H7 (cell line): Measurements from ENCODE around the gene COX7A2. TPM values are rescaled to one million over a fixed set of nuclear protein-coding genes. Genes with fewer than 3 reads are reported as not detected.
A peak's percentile ranks its signal among the peaks of the same experiment; 100 is the strongest.

Experiments used
- DNase-seq: peaks from one replicate; pipeline ENCODE4 v3.0.0; 2012
- H3K27me3 ChIP-seq: 2 replicates; pipeline ENCODE4 v1.6.0; 2011; ENCODE audit warnings: mild to moderate bottlenecking, low read length; ENCODE audit not compliant: control insufficient read depth, insufficient read depth
- H3K36me3 ChIP-seq: replicated peaks from 2 replicates; pipeline ENCODE4 v1.5.1; 2011; ENCODE audit warnings: low read length; ENCODE audit not compliant: control insufficient read depth, insufficient read depth
- H3K4me3 ChIP-seq: 2 replicates; pipeline ENCODE4 v1.5.1; 2011; ENCODE audit warnings: low read depth, mild to moderate bottlenecking, control low read depth, low read length, moderate library complexity; ENCODE audit not compliant: insufficient read depth
- total RNA-seq: library from RNA; depleted of rRNA; stranded (reverse); fragments of >200 nt; shearing (Covaris generic); gene quantifications from 2 replicates; pipeline ENCODE4 v1.2.3, GENCODE V29; 2014

COX7A2 gene
- total RNA-seq, 1 experiment from 2014 or later: 282 TPM

GRCh38 chr6:75220357-75220756 is 23.2 kb downstream of the COX7A2 start:
- Histone ChIP-seq H3K36me3 (no peaks in the 10 kb centered on the region), H3K27me3 (no peaks in the 10 kb centered on the region), H3K4me3 (no peak overlapping the region)
- no peak for DNase-seq

DNA sequence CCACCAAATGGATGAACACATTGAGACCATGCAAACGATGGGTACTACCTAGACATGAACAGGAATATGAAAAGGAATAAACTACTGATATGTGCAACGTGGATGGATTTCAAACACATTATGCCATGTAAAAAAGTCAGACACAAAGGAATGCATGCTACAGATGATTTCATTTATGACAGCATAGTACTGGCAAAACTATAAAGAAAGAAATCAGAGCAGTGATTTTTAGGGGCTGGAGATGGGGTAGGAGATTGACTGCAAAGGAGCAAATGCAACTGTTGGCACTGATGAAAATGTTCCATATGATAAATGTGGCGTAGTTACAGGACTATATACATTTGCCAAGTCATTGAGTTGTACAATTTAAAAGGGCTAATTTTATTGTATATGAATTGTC is 24.3 kb downstream of the COX7A2 start:
- Histone ChIP-seq H3K27me3 (no peaks in the 10 kb centered on the region), H3K36me3 (no peaks in the 10 kb centered on the region), H3K4me3 (no peak overlapping the region)
- DNase-seq: no peak

GRCh38 chr6:75217193-75217592 is 26.4 kb downstream of the COX7A2 start:
- DNase-seq: no peak

GRCh38 chr6:75215291-75215690 is 28.3 kb downstream of the COX7A2 start:
- H3K36me3 ChIP-seq: no peaks in the 10 kb centered on the region
- no peak overlapping the region for H3K4me3 ChIP-seq
- no peaks in the 10 kb centered on the region for H3K27me3 ChIP-seq
- DNase-seq: no peak

More at GRCh38 chr6:75217193-75217592, 26.4 kb downstream of the COX7A2 start:
- H3K4me3 ChIP-seq: no peak overlapping the region
- H3K36me3 ChIP-seq: no peaks in the 10 kb centered on the region
- H3K27me3 ChIP-seq: no peaks in the 10 kb centered on the region

DNA sequence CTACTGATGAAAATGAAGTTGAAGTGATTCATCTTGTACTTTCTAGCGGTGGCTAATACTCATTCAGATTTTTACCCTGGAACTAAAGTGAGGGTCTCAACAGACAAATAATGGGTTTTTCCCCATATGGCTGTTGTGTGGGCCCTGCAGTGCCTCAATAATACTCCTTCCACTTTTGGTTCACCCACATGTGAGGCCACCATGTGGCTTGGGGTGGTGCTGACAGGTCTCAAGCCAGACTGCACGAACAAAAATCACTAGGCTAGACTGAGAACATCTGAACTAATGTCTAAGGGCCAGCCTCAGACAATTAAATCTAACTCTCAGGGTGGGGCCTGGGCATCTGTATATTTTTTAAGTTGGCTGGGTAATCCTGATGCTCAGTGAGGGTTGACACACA is 29.9 kb downstream of the COX7A2 start:
- no peak for DNase-seq
- Histone ChIP-seq H3K27me3 (peaks cover 1% of the 10 kb centered on the region), H3K36me3 (no peaks in the 10 kb centered on the region), H3K4me3 (no peak overlapping the region)

DNA sequence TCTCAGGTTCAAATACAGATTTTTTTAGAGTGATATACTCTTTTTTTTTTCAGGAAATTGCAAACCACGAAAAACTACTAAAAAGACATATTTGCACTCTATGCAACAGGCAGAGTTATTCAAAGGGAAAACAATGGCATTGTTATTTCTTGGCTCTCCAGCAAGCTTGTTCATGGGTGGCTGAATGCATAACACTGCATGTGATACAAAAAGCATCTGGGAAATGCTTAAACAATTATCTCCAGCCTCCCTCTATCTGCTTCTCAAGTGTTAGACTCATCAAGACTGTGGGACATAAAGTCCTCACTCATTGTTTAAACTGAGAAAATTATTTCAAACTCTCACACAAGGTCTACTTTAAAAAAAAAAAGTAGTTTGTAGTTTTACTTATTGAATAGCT is 30.5 kb downstream of the COX7A2 start:
- Histone ChIP-seq H3K4me3 (no peak overlapping the region), H3K36me3 (no peaks in the 10 kb centered on the region), H3K27me3 (peaks cover 8% of the 10 kb centered on the region)
- no peak for DNase-seq

DNA sequence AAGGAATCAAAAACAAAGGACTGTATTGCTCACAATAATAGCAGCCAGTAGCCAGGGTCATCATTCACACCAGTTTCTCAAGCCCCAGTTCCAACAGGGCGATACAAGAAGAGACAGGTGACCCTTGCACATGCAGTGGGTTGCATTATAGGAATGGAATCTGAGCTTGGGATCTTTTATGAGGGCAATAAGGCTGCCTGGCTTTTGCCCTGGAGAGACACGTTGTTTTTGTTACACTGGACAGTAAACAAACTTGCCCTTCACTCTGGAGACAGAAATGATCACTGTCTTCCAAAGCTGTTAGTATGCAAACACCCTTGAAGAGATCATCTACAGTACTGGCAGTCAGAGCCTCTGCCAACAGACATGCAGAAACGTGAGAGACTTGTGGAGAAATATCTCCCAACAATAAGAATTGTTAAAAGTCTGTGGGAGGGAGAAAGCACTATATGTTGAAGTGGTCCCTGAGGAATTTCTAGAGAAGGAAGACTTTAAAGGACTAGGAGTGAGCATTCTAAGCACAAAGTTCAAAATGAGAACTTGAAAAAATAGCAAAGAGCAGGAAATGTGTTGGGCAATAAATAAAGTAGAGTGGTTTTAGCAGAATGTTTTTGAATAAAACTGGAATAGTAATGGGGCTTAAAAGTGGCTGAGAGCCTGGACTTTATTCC is 31.5 kb downstream of the COX7A2 start:
- no peak overlapping the region for H3K4me3 ChIP-seq
- H3K36me3 ChIP-seq: no peaks in the 10 kb centered on the region
- DNase-seq: no peak
- peaks cover 18% of the 10 kb centered on the region for H3K27me3 ChIP-seq

GRCh38 chr6:75210885-75211739 is 32.5 kb downstream of the COX7A2 start:
- peak; percentile 24 for DNase-seq
- Histone ChIP-seq H3K27me3 (peaks cover 28% of the 10 kb centered on the region), H3K36me3 (no peaks in the 10 kb centered on the region), H3K4me3 (no peak overlapping the region)

DNA sequence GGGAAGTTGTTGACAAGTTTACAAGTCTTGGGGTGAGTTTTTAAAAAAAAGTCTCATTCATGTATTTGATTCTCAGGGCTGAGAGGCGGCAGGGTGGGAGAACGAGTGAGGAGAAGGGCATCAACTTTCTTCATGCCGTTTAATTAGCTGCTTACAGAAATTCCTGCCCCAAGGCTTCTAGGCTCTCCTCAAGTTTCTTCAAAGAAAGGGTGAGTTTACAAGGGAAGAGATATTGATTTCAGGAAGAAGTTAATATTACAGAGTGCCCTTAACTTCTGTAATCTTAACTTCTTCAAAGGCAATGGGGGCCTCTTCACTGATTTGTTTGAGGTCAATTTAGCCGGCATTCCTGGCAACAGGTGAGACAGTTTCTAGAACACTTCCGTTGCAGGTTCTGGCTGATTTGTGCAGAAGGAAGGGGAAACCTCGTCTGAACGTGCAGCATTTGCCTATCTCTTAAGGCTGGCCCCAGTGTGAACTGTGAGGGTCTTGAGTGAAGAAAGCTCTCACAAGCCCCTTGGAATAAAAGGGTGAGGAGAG is 34.3 kb downstream of the COX7A2 start:
- Histone ChIP-seq H3K4me3 (no peak overlapping the region), H3K36me3 (no peaks in the 10 kb centered on the region), H3K27me3 (peaks cover 46% of the 10 kb centered on the region)
- no peak for DNase-seq

DNA sequence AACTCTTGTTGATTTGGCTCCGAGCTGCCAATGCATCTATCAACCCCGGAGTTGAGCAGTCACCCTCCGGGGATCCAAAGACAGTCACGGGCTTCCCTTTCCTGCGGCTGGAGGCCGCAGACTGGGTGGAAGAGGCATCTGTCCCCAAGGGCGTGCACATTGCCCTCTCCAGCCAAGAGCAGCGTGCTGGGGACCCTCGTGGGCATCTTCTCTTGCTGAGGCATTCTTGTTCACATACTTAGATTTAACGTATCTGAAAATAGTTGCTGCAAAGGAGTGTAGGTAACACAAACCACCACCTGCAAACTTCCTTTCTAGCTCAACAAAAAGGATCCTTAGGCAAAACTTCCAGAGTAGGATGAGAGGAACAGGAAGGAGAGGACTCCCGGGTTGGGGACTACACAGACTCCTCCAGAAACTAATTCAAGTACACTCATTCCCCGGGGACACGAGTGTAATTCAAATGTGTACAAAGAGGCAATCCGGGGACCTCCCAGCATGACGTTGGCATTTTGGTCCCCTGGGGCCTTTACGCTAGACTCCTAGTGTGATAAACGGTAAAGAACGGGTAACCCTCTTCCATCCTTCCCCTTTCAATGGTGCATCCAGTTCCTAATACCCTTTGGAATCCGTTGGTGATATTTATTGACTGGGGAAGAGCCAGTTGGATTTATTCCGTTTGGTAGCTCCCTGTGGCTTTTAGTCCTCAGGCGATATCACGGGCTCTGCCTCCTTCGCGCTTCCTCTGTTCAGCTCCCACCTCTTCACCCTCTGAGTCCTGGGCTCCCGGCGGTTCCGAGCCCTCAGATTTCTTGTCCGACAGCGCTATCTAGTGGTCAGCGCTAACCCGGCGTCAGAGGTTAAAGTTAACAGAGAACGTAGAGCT is 35.1 kb downstream of the COX7A2 start:
- Histone ChIP-seq H3K27me3 (peaks cover 53% of the 10 kb centered on the region), H3K36me3 (no peaks in the 10 kb centered on the region), H3K4me3 (peak overlapping the region; percentile 61)
- peak; percentile 64 for DNase-seq

- peaks cover 71% of the 10 kb centered on the region for H3K27me3 ChIP-seq
- no peaks in the 10 kb centered on the region for H3K36me3 ChIP-seq
- peak overlapping the region; percentile 61 for H3K4me3 ChIP-seq
- DNase-seq: peak; percentile 42
Measured at GRCh38 chr6:75206576-75207342, 36.8 kb downstream of the COX7A2 start.

DNA sequence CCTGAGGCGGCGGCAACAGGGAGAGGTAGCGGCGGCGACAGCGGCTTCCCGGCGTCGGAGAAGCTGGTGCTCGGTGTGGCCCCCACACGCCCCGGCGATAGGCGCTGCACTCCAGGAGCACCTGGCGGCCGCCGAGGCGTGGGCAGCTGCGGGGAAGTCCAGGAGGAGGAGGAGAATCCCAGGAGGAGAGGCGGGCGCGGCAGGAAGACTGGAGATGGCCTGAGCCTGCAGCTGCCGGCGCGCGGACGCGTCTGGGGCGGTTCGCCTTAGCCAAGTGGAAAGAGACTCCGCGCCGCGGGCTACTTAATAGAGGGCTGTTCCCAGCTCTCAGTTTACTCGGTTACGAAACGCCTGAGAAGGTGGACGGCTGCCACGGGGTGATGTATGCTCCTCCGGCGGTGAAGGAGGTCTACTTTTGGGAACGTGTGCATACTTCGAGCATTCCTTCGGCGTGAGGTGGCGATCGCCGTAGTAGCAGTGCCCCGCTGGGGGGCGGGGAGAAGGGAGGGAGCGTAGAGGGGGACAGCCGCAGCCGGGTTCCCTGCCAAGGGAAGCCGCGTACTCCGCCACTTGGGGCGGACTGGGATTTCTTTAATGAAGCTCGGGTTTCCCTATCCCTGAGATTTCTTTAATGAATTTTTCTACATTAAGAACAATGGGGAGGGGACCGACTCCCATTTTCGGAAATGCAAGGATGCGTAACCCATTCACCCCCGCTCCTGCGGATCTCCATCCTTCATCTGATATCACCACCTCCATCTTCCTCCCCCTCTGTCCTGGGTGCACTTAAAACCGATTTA is 37.6 kb downstream of the COX7A2 start, which contains the start of gene COL12A1:
COL12A1 (minus strand) TSS at position 278 of the 800 bp plus-strand sequence. CDS start 3,261 bp downstream, outside the sequence.
- peak within 1 kb of the TSS; percentile 61 for H3K4me3 ChIP-seq
- H3K27me3 ChIP-seq: peaks cover 78% of the 10 kb centered on the region
- no peaks in the 10 kb centered on the region for H3K36me3 ChIP-seq
- DNase-seq: peak; percentile 85
